HEK293 (cell line): Measurements from ENCODE around the gene RASD2.

Source experiments
- CTCF ChIA-PET: fragments of 350-600 bp; formaldehyde crosslinking; extraction: SDS; loops from one replicate; lab custom pipeline; 2021; ENCODE audit warnings: antibody characterized with exemption; lab: Yijun Ruan, JAX
- POLR2A ChIA-PET: fragments of 300-600 bp; formaldehyde crosslinking; extraction: SDS; loops from one replicate; lab custom pipeline; 2020; ENCODE audit warnings: antibody characterized with exemption, inconsistent platforms; lab: Yijun Ruan, JAX
- H3K27ac ChIP-seq: fragments of 200-500 bp; sonication (Bioruptor generic); 2 replicates; pipeline ENCODE4 v1.5.1; 2014; ENCODE audit warnings: low read depth, low read length, control low read depth, inconsistent platforms; ENCODE audit errors: extremely low read depth
- H3K36me3 ChIP-seq, 2 experiments: fragments of 200-500 bp in 1 of 2; sonication (Bioruptor generic) in 1 of 2; 1 replicate in 1 of 2; 2 replicates in 1 of 2; pipeline ENCODE4 v1.5.1; 2014 to 2017; ENCODE audit warnings: inconsistent platforms in 2 of 2, low read length in 2 of 2; ENCODE audit not compliant: control insufficient read depth in 2 of 2, insufficient read depth in 1 of 2
- H3K4me1 ChIP-seq: fragments of 200-500 bp; sonication (Bioruptor generic); 2 replicates; pipeline ENCODE4 v1.5.1; 2014; ENCODE audit warnings: mild to moderate bottlenecking, low read length, inconsistent platforms; ENCODE audit not compliant: control insufficient read depth, insufficient read depth
- H3K4me3 ChIP-seq: 2 replicates; pipeline ENCODE4 v1.5.1; 2011; ENCODE audit warnings: low read depth, mild to moderate bottlenecking, control low read depth, low read length, moderate library complexity
- H3K9me3 ChIP-seq: fragments of 200-500 bp; sonication (Bioruptor generic); 2 replicates; pipeline ENCODE4 v1.5.1; 2014; ENCODE audit warnings: low read depth, low read length, inconsistent platforms; ENCODE audit not compliant: control insufficient read depth, insufficient read depth
- KLF17 ChIP-seq: fragments of 450-650 bp; formaldehyde crosslinking; IDR thresholded peaks from 2 replicates; pipeline ENCODE4 v1.5.1; 2016; ENCODE audit warnings: missing biosample characterization, missing genetic modification characterization
- OVOL3 ChIP-seq: fragments of 450-650 bp; formaldehyde crosslinking; IDR thresholded peaks from 2 replicates; pipeline ENCODE4 v1.5.1; 2016; ENCODE audit warnings: missing biosample characterization, missing genetic modification characterization
- PRDM10 ChIP-seq: fragments of 450-650 bp; formaldehyde crosslinking; IDR thresholded peaks from 2 replicates; pipeline ENCODE4 v1.5.1; 2016; ENCODE audit warnings: missing biosample characterization, missing genetic modification characterization
- YY2 ChIP-seq: fragments of 450-650 bp; formaldehyde crosslinking; IDR thresholded peaks from 2 replicates; pipeline ENCODE4 v1.5.1; 2016; ENCODE audit warnings: missing biosample characterization, missing genetic modification characterization
- ZBTB20 ChIP-seq: fragments of 450-650 bp; formaldehyde crosslinking; IDR thresholded peaks from 2 replicates; pipeline ENCODE4 v1.5.1; 2016; ENCODE audit warnings: missing biosample characterization, missing genetic modification characterization
- ZFP37 ChIP-seq: fragments of 450-650 bp; formaldehyde crosslinking; IDR thresholded peaks from 2 replicates; pipeline ENCODE4 v1.5.1; 2016; ENCODE audit warnings: missing biosample characterization, missing genetic modification characterization
- ZFP41 ChIP-seq: fragments of 450-650 bp; formaldehyde crosslinking; IDR thresholded peaks from 2 replicates; pipeline ENCODE4 v1.5.1; 2016; ENCODE audit warnings: missing biosample characterization, missing genetic modification characterization, borderline replicate concordance
- ZFP69B ChIP-seq: fragments of 450-650 bp; formaldehyde crosslinking; IDR thresholded peaks from 2 replicates; pipeline ENCODE4 v1.5.1; 2016; ENCODE audit warnings: missing biosample characterization, missing genetic modification characterization
- ZNF10 ChIP-seq: fragments of 450-650 bp; formaldehyde crosslinking; IDR thresholded peaks from 2 replicates; pipeline ENCODE4 v1.5.1; 2017; ENCODE audit warnings: missing biosample characterization, missing genetic modification characterization
- ZNF280D ChIP-seq: fragments of 450-650 bp; formaldehyde crosslinking; IDR thresholded peaks from 2 replicates; pipeline ENCODE4 v1.5.1; 2016; ENCODE audit warnings: missing biosample characterization, missing genetic modification characterization
- ZNF292 ChIP-seq: fragments of 450-650 bp; formaldehyde crosslinking; IDR thresholded peaks from 2 replicates; pipeline ENCODE4 v1.5.1; 2016; ENCODE audit warnings: low read depth, missing biosample characterization, missing genetic modification characterization, borderline replicate concordance
- ZNF341 ChIP-seq: fragments of 450-650 bp; formaldehyde crosslinking; IDR thresholded peaks from 2 replicates; pipeline ENCODE4; 2016; ENCODE audit warnings: low read depth, missing biosample characterization, missing genetic modification characterization
- ZNF488 ChIP-seq: fragments of 450-650 bp; formaldehyde crosslinking; IDR thresholded peaks from 2 replicates; pipeline ENCODE4 v1.5.1; 2016; ENCODE audit warnings: missing biosample characterization, missing genetic modification characterization
- ZNF513 ChIP-seq: fragments of 450-650 bp; IDR thresholded peaks from 2 replicates; pipeline ENCODE4 v1.5.1; 2018; ENCODE audit warnings: missing biosample characterization, missing genetic modification characterization
- ZNF558 ChIP-seq: fragments of 450-650 bp; formaldehyde crosslinking; IDR thresholded peaks from 2 replicates; pipeline ENCODE4 v1.5.1; 2016; ENCODE audit warnings: missing biosample characterization, missing genetic modification characterization
- ZNF610 ChIP-seq: fragments of 450-650 bp; formaldehyde crosslinking; IDR thresholded peaks from 2 replicates; pipeline ENCODE4 v1.5.1; 2016; ENCODE audit warnings: missing biosample characterization, missing genetic modification characterization, borderline replicate concordance
- ZNF623 ChIP-seq: fragments of 450-650 bp; formaldehyde crosslinking; IDR thresholded peaks from 2 replicates; pipeline ENCODE4 v1.5.1; 2016; ENCODE audit warnings: missing biosample characterization, missing genetic modification characterization
- ZNF639 ChIP-seq: fragments of 450-650 bp; formaldehyde crosslinking; IDR thresholded peaks from 2 replicates; pipeline ENCODE4 v1.5.1; 2016; ENCODE audit warnings: missing biosample characterization, missing genetic modification characterization
- ZNF701 ChIP-seq: fragments of 450-650 bp; formaldehyde crosslinking; IDR thresholded peaks from 2 replicates; pipeline ENCODE4 v1.5.1; 2016; ENCODE audit warnings: missing biosample characterization, missing genetic modification characterization
- ZNF785 ChIP-seq: fragments of 450-650 bp; formaldehyde crosslinking; IDR thresholded peaks from 2 replicates; pipeline ENCODE4 v1.5.1; 2016; ENCODE audit warnings: missing biosample characterization, missing genetic modification characterization
- ZNF791 ChIP-seq: fragments of 450-650 bp; formaldehyde crosslinking; IDR thresholded peaks from 2 replicates; pipeline ENCODE4 v1.5.1; 2016; ENCODE audit warnings: missing biosample characterization, missing genetic modification characterization

The RASD2 gene

GRCh38 chr22:35559354-35560005 is 18.8 kb downstream of the RASD2 start:
- ChIA-PET POLR2A (no interaction called here), CTCF (no interaction called here)
- no peaks in the 10 kb centered on the region for H3K36me3 ChIP-seq
- H3K4me3 ChIP-seq = no peak overlapping the region
- no peak overlapping the region for H3K27ac ChIP-seq
- H3K9me3 ChIP-seq = no peaks in the 10 kb centered on the region
- peaks cover 5% of the 10 kb centered on the region for H3K4me1 ChIP-seq
- TF ChIP-seq PRDM10 (0 out of 2 replicates have a peak, but pooled peaks have one; percentile 14), ZNF791 (tag by site-specific recombination) (no peak)

- ChIA-PET POLR2A (no interaction called here), CTCF (interaction anchor here (2.1 kb wide), 1 partner anchor 23 kb away, joined by 11 read pairs; no protein-coding TSS in a partner anchor)
- no peaks in the 10 kb centered on the region for H3K36me3 ChIP-seq
- H3K27ac ChIP-seq = no peak overlapping the region
- H3K4me1 ChIP-seq = peaks cover 5% of the 10 kb centered on the region
- no peaks in the 10 kb centered on the region for H3K9me3 ChIP-seq
- no peak overlapping the region for H3K4me3 ChIP-seq
- TF ChIP-seq ZBTB20 (no peak), ZNF785 (tag by site-specific recombination) (no peak), ZNF10 (tag by site-specific recombination) (no peak), YY2 (tag by site-specific recombination) (no peak), ZNF610 (tag by site-specific recombination) (no peak), ZNF558 (tag by site-specific recombination) (no peak), ZNF341 (no peak), KLF17 (no peak), ZNF292 (tag by site-specific recombination) (no peak), ZNF701 (no peak), ZFP41 (no peak), ZFP37 (tag by site-specific recombination) (no peak), OVOL3 (tag by site-specific recombination) (no peak)
Measured at GRCh38 chr22:35560366-35560765, 19.7 kb downstream of the RASD2 start.

GRCh38 chr22:35560824-35561223 is 20.2 kb downstream of the RASD2 start:
- ChIA-PET CTCF (interaction anchor here (2.1 kb wide), 1 partner anchor 22 kb away, joined by 11 read pairs; no protein-coding TSS in a partner anchor), POLR2A (no interaction called here)
- TF ChIP-seq ZNF280D (tag by site-specific recombination) (peak; percentile 79), ZNF513 (tag by site-specific recombination) (no peak), ZFP69B (tag by site-specific recombination) (no peak), ZNF623 (tag by site-specific recombination) (peak; percentile 99), ZNF639 (tag by site-specific recombination) (0 out of 2 replicates have a peak, but pooled peaks have one; percentile 18), ZNF488 (tag by site-specific recombination) (no peak)

More at GRCh38 chr22:35560824-35561223, 20.2 kb downstream of the RASD2 start:
- no peaks in the 10 kb centered on the region for H3K9me3 ChIP-seq
- no peaks in the 10 kb centered on the region for H3K36me3 ChIP-seq
- no peak overlapping the region for H3K27ac ChIP-seq
- peaks cover 8% of the 10 kb centered on the region for H3K4me1 ChIP-seq
- H3K4me3 ChIP-seq = no peak overlapping the region
